HG03460 (cell line): Measurements from ENCODE around the gene HS6ST3.

ENCODE experiments used
- ATAC-seq: cut with Tn5 transposase; IDR thresholded peaks from one replicate; pipeline ENCODE4 v1.9.1; 2021; ENCODE audit not compliant: unreplicated experiment

The HS6ST3 gene

GRCh38 chr13:96527497-96527896 lies 437.6 kb downstream of the HS6ST3 start:
- no peak for ATAC-seq

- ATAC-seq = no peak
Measured at GRCh38 chr13:96532804-96533203, 442.9 kb downstream of the HS6ST3 start.

DNA sequence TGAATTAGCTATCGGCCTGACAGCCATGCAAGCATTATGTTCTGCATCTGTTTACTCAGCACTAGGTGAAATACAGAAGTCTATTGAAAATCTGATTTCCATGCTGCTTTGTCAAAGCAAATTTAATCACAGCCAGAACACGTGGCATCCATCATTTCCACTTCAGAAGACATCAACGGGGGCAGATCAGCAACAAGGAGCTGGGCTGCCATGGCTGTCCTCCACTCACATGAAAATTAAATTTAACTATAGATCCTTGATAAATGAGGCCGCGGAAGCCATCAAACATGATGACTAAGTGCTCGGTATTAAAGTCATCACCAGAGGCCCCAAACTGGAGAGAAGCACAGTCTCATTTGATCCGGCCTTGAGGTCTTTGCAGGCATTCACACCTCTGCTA lies 443.5 kb downstream of the HS6ST3 start:
- no peak for ATAC-seq

DNA sequence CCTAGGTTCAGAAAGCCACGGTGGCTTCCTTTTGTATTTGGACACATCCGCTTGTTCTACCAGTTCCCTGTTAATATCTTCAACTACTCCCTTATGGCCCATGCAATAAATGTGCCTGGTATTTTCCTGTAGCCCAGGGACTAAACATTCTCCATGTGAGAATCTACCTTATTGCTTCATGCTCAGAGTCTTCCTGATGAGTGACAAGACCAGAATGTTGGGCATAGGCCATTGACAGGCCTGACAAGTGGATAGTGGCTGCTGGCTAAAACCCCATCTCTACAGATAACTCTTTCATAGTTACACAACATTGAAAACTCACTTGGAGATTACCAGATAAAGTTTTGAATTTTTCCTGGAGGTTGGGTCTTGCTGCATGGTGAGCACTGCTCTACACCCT lies 449.9 kb downstream of the HS6ST3 start:
- ATAC-seq = no peak

GRCh38 chr13:96540670-96541069 lies 450.8 kb downstream of the HS6ST3 start:
- ATAC-seq = no peak

- no peak for ATAC-seq
Measured at GRCh38 chr13:96542986-96543385, 453.1 kb downstream of the HS6ST3 start.

GRCh38 chr13:96544957-96545356 lies 455.1 kb downstream of the HS6ST3 start:
- no peak for ATAC-seq

DNA sequence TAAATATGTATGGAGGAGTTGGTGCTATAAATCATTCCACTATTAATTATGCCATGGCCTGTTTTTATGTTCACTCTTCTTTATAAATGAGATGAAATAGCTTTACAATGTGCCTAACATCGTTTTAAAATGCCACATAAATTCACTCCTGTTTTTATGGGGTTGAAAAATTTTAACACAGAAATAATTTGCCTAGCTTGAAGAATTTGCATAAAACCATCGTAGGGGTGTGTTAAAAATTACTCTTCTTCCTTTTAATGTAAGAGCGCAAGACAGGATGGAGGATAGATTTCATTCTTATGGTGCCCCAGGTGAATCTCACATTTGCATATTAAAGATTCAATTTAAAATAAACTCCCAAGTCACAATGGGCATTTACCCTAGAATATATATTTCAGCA lies 456.6 kb downstream of the HS6ST3 start:
- ATAC-seq = no peak

- no peak for ATAC-seq
Measured at GRCh38 chr13:96551546-96551945, 461.6 kb downstream of the HS6ST3 start.

- no peak for ATAC-seq
Measured at GRCh38 chr13:96552559-96552958, 462.7 kb downstream of the HS6ST3 start.

DNA sequence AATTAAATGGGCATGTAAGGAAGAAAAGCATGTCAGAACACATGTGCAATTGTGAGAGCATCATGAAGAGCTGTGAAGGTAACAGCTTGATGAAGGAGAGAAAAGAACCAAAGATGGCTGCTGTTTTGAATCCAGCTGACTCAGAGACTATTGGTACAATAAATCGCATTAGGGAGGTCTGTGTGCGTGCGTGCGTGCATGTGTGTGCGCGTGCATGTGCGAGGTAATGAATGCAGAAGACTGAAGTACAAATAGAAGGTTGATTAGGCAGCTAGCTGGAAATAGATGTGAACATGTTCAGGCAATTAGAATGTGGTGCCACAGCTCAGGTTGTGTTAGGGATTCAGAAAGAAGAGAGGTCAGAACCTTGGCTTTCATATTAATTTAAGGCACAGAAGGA lies 463.9 kb downstream of the HS6ST3 start:
- ATAC-seq = no peak

GRCh38 chr13:96573563-96573962 lies 483.7 kb downstream of the HS6ST3 start:
- no peak for ATAC-seq

DNA sequence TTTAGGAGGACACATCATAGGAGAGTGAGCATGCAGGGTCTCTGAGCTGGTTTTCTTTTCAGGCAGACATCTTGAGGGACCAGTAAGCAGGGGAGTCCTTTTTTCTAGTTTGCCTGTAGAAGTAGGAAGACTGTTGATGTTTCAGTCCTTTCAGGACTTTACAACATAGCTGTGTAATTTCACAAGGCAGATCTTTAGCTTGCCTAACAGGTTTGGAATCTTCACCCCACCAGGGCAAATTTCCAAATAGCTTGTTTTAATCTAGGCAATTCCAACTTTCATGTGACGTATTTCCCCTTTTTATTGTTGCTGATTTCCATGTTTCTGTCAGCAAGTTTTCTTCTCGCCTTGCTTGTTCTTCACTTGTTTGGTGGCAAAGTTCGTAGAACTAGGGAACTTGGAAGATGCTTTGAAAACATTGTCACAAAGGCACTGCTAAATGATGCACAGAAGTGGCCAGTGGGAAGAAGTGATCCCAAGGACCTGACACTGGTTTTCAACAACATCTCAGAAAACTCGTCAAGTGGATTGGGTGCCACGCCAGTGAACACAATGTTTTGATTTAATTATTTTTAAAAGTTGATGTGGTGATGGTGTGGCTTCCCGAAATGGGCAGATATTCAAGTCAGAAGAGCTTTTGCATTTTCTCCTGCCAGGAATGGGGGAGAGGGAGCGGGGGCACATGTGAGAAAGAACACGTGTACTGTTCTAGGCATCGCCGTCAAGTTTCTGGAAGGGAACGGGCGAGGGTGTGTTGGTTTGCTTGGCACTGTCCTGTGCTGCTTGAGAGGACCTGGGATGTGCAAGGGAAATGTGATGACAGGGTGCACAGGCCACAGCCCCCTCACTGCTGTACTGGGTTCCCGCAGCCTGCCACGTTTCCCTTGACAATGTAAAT lies 485.8 kb downstream of the HS6ST3 start:
- ATAC-seq = no peak

DNA sequence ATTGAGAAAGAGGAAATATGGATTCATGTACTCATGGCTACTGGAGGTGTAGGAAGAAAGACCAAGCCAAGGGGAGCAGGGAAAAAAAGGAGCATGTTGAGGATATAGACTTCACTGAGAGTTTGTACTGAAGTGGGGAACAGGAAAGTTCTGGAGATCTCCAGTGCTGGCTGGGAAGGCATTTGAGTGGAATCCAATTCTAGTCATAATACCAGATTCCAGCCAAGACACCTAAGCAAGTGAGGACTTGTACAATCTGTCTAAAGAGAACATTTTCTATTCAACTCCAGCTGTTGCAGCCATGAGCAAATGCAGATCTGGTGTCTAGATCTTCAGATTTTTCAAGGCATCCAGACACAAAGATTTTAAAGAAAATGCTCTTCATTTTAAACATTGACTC lies 491.8 kb downstream of the HS6ST3 start:
- no peak for ATAC-seq

GRCh38 chr13:96615252-96615651 lies 525.3 kb downstream of the HS6ST3 start:
- no peak for ATAC-seq

DNA sequence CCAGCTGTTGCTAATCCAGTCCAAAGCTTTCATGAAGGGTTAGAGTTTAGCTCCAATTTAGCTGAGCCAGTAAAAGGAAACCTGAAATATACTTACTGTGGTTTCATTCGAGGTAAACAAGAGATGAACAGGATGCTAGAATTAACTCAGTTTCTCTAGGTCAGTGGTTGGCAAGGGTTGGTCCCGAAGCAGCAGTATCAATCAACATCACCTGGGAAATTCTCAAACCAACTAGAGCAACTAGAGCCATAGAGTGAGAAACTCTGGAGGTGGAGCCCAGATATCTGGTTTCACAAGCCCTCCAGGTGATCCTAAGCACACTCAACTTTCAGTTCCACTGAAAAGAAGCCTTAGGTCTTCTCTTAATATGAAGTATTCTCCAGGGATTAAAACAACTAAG lies 527.6 kb downstream of the HS6ST3 start:
- ATAC-seq = no peak

DNA sequence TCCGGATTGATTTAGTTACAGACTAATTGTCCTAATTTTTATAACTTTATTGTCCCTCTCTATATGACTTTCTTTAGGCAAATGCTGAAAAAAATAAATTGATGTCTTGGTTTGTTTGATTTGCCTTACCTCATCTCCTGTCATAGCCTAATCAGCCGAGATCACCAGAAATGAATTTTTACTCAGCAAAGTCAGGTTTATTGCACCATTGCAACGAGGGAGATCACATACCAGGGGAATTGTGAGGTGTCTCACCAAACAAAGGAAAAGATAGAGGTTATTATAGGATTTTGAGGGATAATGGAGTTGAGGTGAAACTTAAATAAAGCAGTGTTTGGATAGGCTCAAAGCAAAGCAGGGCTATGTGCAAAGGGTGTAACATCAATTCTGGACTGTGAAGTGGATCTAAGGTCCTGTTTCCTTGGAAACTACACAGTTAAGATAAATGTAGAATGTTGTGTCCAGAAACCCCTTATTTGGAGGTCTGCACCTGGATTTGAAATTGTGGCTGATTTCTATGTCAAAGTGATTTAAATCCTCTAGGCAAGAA lies 531.8 kb downstream of the HS6ST3 start:
- no peak for ATAC-seq

GRCh38 chr13:96629331-96629730 lies 539.4 kb downstream of the HS6ST3 start:
- no peak for ATAC-seq

DNA sequence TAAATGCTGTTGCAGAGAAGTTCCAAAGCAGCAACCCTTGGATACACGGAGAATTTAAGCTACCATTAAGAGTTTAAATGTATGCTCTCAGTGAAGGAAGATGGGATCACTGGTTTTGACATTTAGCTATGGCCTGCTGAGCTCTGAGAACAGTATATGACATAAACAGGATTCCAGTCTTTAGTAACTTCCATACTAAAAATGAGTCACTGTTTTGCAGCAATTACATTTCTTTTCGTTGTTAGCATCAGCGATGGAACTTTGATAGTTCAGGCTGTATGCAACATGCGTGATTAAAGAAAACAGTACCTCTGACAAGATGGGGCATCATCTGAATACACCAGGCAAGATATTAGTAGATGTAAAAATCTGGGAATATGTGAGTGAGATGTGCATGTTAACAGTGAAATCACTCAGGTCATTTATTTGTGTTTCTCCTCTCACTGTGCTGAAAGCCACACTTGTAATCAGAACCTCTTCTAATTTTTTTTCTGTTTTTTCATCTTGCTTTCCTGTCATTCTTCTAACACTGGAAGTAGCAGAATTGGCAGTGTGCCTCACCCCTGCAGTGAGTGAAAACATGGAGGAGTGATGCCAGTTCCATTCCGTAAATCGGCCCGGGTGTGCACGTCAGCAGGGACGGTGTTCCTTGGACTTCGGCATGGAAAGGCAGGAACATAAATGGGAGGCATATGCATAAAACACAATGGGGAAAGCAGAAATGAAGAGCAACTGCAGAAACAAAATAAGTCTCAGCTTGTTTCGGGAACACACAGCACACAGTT lies 542.8 kb downstream of the HS6ST3 start:
- ATAC-seq = no peak

DNA sequence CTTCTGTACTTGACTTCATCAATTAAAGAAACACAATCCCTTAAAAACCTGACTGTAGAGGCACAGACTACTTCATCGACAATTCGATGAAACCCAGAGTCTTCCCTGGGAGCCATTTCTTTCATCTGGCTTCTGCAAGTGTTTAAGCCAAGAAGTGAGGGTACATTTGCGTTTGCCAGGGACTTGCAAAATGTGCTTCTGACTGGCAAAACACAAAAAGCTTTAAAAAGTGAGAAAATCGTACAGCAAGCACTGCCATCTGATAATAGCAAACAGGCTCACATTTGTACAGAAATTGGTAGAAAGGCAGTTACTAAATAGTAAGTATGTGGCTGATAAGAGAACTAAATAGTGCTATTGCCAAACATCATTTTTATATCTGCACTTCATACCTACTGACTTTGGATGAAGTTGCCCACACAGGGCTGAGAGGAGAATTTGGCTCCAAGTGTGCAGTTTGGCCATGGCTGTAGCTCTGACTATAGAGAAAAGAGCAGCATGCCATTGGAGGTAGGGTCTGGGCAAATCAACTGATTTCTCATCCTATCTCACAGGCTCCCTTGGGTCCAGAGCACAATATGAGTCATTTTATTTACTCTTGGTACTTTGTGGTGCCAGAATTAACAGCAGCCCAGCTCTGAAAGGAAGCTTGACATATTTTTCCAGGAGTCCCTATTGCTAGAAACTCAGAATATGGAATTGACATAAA lies 546.2 kb downstream of the HS6ST3 start:
- no peak for ATAC-seq

- ATAC-seq = no peak
Measured at GRCh38 chr13:96637039-96637438, 547.1 kb downstream of the HS6ST3 start.
